ENCODE results near the gene CACNA2D3.

- no peak for TF ChIP-seq EP300 (IDR thresholded peaks at IDR 0.05)
- no peak for TF ChIP-seq SMC3 (IDR thresholded peaks at IDR 0.05)
- no peak for TF ChIP-seq CTCF (IDR thresholded peaks at IDR 0.05)
- no peak for TF ChIP-seq JUNB (IDR thresholded peaks at IDR 0.05)
- TF ChIP-seq RAD21 (conservative IDR thresholded peaks at IDR 0.05 in 1 of 2, IDR thresholded peaks at IDR 0.05 in 1 of 2): no peak
- TF ChIP-seq HDAC2 (IDR thresholded peaks at IDR 0.05): no peak
- TF ChIP-seq HOXB5 (CRISPR knock-in tag; IDR thresholded peaks at IDR 0.05): no peak
- TF ChIP-seq, protein P1, sequence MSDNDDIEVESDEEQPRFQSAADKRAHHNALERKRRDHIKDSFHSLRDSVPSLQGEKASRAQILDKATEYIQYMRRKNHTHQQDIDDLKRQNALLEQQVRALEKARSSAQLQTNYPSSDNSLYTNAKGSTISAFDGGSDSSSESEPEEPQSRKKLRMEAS (IDR thresholded peaks at IDR 0.05): no peak
- TF ChIP-seq USF2 (IDR thresholded peaks at IDR 0.05): no peak
Observed at GRCh38 chr3:54530944-54531343, 408.6 kb downstream of the CACNA2D3 start.

Data from A549 (cell line).